GM19099 (cell line): ENCODE data around the gene KCNJ11.

Experiments
- POLR2A ChIP-seq: IDR thresholded peaks from 3 replicates; pipeline ENCODE4 v1.6.1; 2011; ENCODE audit warnings: low read depth; ENCODE audit not compliant: insufficient read length; ENCODE audit errors: extremely low read depth

The KCNJ11 gene

DNA sequence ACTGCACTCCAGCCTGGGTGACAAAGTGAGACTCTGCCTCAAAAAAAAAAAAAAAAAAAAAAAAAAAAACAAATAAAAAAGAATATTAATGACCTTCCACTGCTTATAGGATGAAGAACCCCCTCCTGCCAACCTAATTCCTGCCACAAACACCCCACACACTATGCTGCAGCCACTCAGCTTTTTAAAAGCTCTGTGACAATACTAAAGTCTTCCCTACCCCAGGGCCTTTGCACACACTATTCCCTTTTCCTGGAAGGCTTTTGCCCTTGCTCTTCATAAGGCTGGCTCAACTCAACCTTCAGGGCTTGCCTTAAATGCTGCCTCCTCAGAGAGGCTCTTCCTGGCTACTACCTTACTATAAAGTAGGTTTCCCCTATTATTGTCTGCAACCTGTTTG lies 10.8 kb upstream of the KCNJ11 start:
- no peak for TF ChIP-seq POLR2A

- no peak for TF ChIP-seq POLR2A
Measured at GRCh38 chr11:17397311-17398002, 9.0 kb upstream of the KCNJ11 start.

DNA sequence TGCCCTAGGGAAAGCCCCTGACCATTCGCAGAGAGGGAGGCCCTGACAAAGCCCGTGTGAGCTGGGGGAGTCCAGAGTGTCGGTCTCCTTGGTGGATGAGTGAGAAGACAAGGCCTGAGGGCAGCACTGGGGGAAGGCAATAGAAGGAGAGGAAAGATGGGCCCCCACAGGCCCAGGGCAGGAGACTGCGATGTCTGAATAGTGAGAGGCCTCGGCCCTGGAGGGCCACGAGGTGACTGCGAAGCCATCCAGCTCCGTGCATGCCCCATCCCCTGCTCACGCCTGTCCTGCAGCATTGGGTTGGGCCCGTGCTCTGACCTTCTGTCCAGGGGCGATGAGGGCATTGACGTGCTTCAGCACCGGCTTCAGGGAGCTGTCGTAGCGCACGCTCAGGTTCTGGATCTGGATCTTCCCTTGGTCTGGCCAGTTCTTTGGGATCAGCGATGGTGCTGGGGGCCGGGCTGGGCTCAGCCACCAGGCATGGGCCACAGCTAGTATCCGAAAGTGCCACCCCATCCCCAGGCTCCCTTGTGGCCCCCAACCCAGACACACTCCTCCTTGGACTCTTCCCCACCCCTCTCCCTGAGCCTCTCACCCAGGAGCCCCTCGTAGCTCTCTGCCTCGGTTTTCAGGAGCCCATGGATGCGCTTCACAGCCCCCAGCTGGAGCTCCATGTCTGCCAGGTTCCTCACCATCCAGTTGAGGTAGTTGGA lies 8.3 kb upstream of the KCNJ11 start:
- no peak for TF ChIP-seq POLR2A

- TF ChIP-seq POLR2A = no peak
Measured at GRCh38 chr11:17395978-17396377, 7.5 kb upstream of the KCNJ11 start.

- no peak for TF ChIP-seq POLR2A
Measured at GRCh38 chr11:17395554-17395961, 7.1 kb upstream of the KCNJ11 start.

- TF ChIP-seq POLR2A = no peak
Measured at GRCh38 chr11:17394743-17395390, 6.4 kb upstream of the KCNJ11 start.

- TF ChIP-seq POLR2A = no peak
Measured at GRCh38 chr11:17393472-17393871, 5.0 kb upstream of the KCNJ11 start.

DNA sequence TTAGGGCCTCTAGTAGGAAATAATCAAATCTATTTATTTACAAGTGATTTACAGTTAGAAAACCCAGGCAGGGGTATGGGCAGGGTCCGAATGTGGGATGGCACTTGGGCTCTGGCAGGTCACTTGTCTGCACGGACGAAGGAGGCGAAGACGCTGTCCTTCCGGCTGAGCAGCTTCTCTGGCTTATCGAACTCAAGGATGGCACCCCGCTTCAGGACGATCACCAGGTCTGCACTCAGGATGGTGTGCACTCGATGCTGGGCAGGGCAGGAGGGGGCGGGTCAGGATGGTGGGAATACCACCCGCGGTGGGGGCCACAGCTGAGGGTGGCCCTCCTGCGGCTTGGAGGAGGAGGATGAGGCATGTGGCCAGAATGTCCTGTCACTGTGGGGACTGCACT lies 4.4 kb upstream of the KCNJ11 start:
- TF ChIP-seq POLR2A = no peak

- no peak for TF ChIP-seq POLR2A
Measured at GRCh38 chr11:17391493-17392355, 3.3 kb upstream of the KCNJ11 start.

DNA sequence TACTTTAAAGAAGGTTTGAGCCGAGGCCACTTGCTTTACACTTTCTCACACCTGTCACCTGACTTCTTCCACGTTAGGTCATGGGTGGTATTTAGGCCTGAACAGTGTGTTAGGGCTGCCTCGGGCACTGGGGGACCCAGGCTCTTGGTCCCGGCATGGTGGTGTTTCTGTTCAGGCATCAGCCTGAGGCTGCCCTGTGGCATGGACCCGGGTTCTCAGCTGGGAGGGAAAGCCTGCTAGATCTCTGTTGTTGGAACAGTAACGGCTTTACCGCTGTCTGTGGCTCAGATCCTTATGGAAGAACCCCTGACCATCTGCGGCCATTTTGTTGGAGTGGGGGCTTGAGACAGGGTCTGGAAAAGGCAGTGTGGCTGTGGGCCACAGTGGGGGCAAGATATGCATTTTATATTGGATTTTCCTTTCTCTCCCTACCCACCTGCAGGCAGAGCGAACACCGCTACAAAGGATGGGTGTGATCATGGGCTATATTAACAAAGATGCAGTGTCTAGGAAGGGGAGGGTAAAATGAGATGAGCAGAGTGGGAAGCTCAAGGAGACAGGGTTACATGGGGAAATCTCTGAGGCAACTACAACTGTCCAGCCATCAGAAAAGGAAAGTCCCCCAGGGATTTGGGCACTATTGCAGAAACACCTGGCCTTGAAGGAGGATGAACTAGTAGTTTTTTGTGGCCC lies 1.6 kb upstream of the KCNJ11 start:
- TF ChIP-seq POLR2A = no peak

DNA sequence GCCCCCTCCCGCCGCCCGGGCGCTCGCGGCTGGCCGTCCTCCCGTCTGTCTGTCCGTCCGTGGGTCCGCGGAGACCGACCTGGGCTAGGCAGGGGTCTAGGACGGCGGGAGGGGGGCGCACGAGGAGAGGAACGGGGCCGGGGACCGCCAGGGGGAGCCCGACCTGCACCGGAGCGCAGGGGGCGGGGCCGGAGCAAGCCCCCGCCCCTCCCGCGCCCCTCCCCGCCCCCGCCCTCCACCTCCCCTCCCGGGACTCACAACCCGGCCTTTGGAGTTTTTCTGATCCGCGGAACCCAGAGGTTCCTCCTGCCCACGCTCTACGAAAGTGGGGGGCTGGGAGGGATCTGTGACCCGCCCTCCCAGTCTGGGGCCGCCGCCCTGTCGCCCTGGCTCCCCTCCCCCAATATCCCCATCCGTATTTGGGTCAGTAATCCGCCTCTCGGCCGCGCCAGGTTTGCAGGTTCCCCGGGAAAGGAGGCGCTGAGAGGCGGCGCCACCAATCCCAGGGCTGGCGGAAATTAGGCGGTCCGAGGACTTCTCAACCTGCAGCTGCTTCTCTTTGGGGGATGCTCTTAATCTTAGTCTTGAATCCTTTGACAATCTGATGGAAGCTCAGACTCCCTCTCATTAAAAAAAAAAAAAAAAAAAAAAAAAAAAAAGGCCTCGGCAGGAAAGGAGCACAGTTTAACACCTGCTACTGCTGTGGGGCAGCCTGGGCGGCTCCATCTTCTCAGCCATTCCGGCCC lies 925 bp upstream of the KCNJ11 start:
- no peak for TF ChIP-seq POLR2A

- TF ChIP-seq POLR2A = no peak
Measured at GRCh38 chr11:17387811-17388210, 648 bp downstream of the KCNJ11 start.

GRCh38 chr11:17387254-17387653 lies 1.2 kb downstream of the KCNJ11 start:
- no peak for TF ChIP-seq POLR2A
